ENCODE measurements around the gene ABTB1. TPM values are rescaled to one million over a fixed set of nuclear protein-coding genes. Genes with fewer than 3 reads are reported as not detected.
A peak's percentile ranks its signal among the peaks of the same experiment; 100 is the strongest.

Gene ABTB1
- 10 to 100 TPM; 15.4 to 19.0 TPM for polyA plus RNA-seq

DNA sequence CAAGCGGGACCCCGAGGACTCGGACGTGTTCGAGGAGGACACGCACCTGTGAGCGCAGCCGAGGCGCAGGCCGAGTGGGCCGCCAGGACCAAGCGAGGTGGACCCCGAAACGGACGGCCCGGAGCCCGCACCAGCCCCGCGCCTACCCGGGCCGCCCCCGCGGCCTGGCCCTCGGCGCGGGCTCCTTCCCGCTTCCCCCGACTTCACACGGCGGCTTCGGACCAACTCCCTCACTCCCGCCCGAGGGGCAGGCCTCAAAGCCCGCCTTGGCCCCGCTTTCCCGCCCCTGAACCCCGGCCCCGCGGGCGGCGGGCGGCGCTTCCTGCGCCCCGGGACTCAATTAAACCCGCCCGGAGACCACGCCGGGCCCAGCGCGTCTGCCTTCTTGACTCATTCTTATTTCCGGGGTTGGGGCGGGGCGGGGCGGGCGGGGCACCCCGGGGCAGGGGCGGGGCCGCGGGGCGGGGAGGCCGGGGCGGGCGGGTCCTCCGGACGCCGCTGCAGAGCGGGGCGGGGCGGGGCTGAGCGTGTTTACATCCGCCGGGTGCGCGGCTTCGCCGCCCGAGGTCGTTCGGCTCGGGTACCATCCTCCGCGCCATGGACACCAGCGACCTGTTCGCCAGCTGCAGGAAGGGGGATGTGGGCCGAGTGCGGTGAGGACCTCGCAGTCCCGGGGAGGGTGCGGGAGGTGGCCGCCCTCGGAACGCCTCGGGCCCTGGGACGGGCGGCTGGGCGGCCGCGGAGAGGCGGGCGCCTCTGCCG, at the start of gene ABTB1:
TSS of gene ABTB1 (plus strand) at position 524 of the 762 bp plus-strand sequence. CDS start at position 598, 74 bp downstream.
- H3K4me3 ChIP-seq (ENCODE audit: low read depth in 1 of 2, low read length in 2 of 2) = peak within 1 kb of the TSS; percentile 75 to 84
- H3K36me3 ChIP-seq (ENCODE audit: control insufficient read depth in 2 of 2, insufficient read depth in 2 of 2, low read length in 1 of 2) = peaks cover 0 to 14% of the 10 kb centered on the region in 2 donors
- peak within 1 kb of the TSS; percentile 73 to 85 for H3K27ac ChIP-seq (ENCODE audit: low read depth in 2 of 2, low read length in 1 of 2)
- no peaks in the 10 kb centered on the region for H3K27me3 ChIP-seq (ENCODE audit: control insufficient read depth in 1 of 2, insufficient read depth in 2 of 2, low read length in 2 of 2)
- peaks cover 0 to 18% of the 10 kb centered on the region in 2 donors for H3K4me1 ChIP-seq (ENCODE audit: control insufficient read depth in 2 of 2, insufficient read depth in 2 of 2, low read length in 1 of 2)
- 1% methylated on average over 58 to 102 of the region's 102 CpGs for WGBS, 2 donors
- no peaks in the 10 kb centered on the region for H3K9me3 ChIP-seq (ENCODE audit: control insufficient read depth in 2 of 2, insufficient read depth in 1 of 2, low read depth in 1 of 2, low read length in 1 of 2)

DNA sequence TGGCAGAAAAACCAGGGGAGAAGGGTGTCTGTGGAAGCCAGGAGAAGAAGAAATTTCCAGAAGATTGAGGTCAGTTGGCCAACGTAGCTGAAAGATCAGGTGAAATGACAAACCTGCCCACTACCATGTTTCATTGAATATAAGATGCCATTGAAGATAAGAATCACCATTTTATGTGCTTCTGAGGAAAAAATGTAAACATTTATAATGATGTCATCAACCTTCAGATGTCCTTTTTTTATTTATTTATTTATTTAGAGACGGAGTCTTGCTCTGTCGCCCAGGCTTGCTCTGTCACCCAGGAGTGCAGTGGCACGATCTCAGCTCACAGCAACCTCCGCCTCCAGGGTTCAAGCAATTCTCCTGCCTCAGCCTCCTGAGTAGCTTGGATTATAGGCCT, 48.7 kb upstream of the ABTB1 start:
- no peak overlapping the region for H3K27ac ChIP-seq (ENCODE audit: low read depth in 2 of 2, low read length in 1 of 2)
- 85 to 86% methylated on average over 5 of the region's 5 CpGs for WGBS, 2 donors
- H3K4me1 ChIP-seq (ENCODE audit: control insufficient read depth in 2 of 2, insufficient read depth in 2 of 2, low read length in 1 of 2) = no peaks in the 10 kb centered on the region
- H3K27me3 ChIP-seq (ENCODE audit: control insufficient read depth in 1 of 2, insufficient read depth in 2 of 2, low read length in 2 of 2) = no peaks in the 10 kb centered on the region
- peaks cover 8 to 18% of the 10 kb centered on the region in 2 donors for H3K36me3 ChIP-seq (ENCODE audit: control insufficient read depth in 2 of 2, insufficient read depth in 2 of 2, low read length in 1 of 2)
- no peaks in the 10 kb centered on the region for H3K9me3 ChIP-seq (ENCODE audit: control insufficient read depth in 2 of 2, insufficient read depth in 1 of 2, low read depth in 1 of 2, low read length in 1 of 2)
- no peak overlapping the region for H3K4me3 ChIP-seq (ENCODE audit: low read depth in 1 of 2, low read length in 2 of 2)

DNA sequence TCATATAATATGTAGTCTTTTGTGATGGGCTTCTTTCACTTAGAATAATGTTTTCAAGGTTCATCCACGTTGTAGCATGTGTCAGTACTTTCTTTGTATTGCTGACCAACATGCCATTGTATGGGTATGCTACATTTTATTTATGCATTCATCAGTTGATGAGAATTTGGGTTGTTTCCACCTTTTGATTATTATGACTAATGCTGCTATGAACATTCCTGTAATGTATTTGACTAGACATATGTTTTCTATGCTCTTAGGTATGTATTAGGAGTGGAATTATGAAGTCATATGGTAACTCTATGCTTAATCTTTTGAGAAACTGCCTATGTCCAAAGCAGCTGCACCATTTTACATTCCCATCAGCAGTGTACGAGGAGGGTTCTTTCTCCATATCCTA, 46.9 kb upstream of the ABTB1 start:
- Histone ChIP-seq H3K27me3 (ENCODE audit: control insufficient read depth in 1 of 2, insufficient read depth in 2 of 2, low read length in 2 of 2) (no peaks in the 10 kb centered on the region), H3K4me1 (ENCODE audit: control insufficient read depth in 2 of 2, insufficient read depth in 2 of 2, low read length in 1 of 2) (peaks cover 3 to 13% of the 10 kb centered on the region in 2 donors), H3K36me3 (ENCODE audit: control insufficient read depth in 2 of 2, insufficient read depth in 2 of 2, low read length in 1 of 2) (peaks cover under 1 to 12% of the 10 kb centered on the region in 2 donors), H3K9me3 (ENCODE audit: control insufficient read depth in 2 of 2, insufficient read depth in 1 of 2, low read depth in 1 of 2, low read length in 1 of 2) (no peaks in the 10 kb centered on the region), H3K27ac (ENCODE audit: low read depth in 2 of 2, low read length in 1 of 2) (no peak overlapping the region), H3K4me3 (ENCODE audit: low read depth in 1 of 2, low read length in 2 of 2) (no peak overlapping the region)
- 43 to 64% methylated on average over 2 of the region's 2 CpGs for WGBS, 2 donors

DNA sequence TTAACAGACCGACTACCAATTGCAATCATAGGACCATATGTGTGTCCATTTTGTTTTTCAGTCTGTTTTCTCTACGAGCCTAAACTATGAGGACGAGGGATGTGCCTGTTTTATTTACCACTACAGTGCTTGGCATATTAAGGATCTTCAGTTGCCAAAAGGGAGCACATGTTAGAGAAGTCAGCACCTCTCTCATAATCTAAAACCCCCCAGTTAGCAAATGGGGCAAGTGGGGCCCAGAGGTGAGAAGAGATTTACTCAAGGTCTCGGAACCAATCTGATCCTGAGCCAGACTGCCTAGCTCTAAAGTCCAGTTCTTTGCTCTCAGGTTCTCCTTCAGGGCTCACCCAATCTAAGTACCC, 44.3 kb upstream of the ABTB1 start:
- H3K9me3 ChIP-seq (ENCODE audit: control insufficient read depth in 2 of 2, insufficient read depth in 1 of 2, low read depth in 1 of 2, low read length in 1 of 2) = no peaks in the 10 kb centered on the region
- peaks cover 3 to 13% of the 10 kb centered on the region in 2 donors for H3K4me1 ChIP-seq (ENCODE audit: control insufficient read depth in 2 of 2, insufficient read depth in 2 of 2, low read length in 1 of 2)
- H3K36me3 ChIP-seq (ENCODE audit: control insufficient read depth in 2 of 2, insufficient read depth in 2 of 2, low read length in 1 of 2) = no peaks in the 10 kb centered on the region
- no peak overlapping the region for H3K27ac ChIP-seq (ENCODE audit: low read depth in 2 of 2, low read length in 1 of 2)
- H3K4me3 ChIP-seq (ENCODE audit: low read depth in 1 of 2, low read length in 2 of 2) = no peak overlapping the region
- 71 to 72% methylated on average over 4 of the region's 4 CpGs for WGBS, 2 donors
- no peaks in the 10 kb centered on the region for H3K27me3 ChIP-seq (ENCODE audit: control insufficient read depth in 1 of 2, insufficient read depth in 2 of 2, low read length in 2 of 2)

DNA sequence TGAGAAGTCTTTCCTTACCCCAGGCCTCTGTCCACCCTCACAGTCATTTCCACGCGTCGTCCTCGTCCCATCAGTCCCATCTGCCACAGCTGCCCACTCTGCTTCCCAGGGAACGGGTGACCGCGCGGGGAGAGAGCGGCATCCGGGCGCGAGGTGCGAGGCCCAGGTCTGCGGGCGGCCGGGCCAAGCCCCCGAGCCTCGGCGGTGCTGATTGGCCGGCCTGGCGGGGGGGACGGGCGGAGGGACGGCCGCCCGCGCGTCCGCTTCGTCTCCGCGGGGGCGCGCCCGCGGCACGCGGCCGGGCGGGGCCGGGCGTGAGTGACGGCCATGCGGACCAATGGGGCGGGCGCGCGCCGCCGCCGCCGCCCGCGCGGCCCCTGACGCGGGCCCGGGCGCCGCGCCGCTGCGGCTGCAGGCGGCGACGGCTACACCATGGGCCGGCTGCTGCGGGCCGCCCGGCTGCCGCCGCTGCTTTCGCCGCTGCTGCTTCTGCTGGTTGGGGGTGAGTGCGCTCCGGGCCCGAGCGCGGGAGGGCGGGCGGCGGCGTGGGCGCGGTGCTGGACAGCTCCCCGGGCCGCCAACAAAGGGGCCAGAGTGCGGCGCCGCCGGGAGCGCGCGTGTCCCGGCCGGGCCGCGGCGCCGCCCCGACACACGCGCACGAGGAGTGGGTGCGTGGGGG, 43.8 kb upstream of the ABTB1 start, which contains the start of gene PODXL2:
TSS of gene PODXL2 (plus strand) at position 398 of the 679 bp plus-strand sequence. CDS start at position 433, 35 bp downstream.
- no peaks in the 10 kb centered on the region for H3K9me3 ChIP-seq (ENCODE audit: control insufficient read depth in 2 of 2, insufficient read depth in 1 of 2, low read depth in 1 of 2, low read length in 1 of 2)
- H3K4me1 ChIP-seq (ENCODE audit: control insufficient read depth in 2 of 2, insufficient read depth in 2 of 2, low read length in 1 of 2) = peaks cover 3 to 13% of the 10 kb centered on the region in 2 donors
- H3K36me3 ChIP-seq (ENCODE audit: control insufficient read depth in 2 of 2, insufficient read depth in 2 of 2, low read length in 1 of 2) = no peaks in the 10 kb centered on the region
- peak within 1 kb of the TSS; percentile 43 to 45 for H3K4me3 ChIP-seq (ENCODE audit: low read depth in 1 of 2, low read length in 2 of 2)
- no peak within 1 kb of the TSS for H3K27ac ChIP-seq (ENCODE audit: low read depth in 2 of 2, low read length in 1 of 2)
- H3K27me3 ChIP-seq (ENCODE audit: control insufficient read depth in 1 of 2, insufficient read depth in 2 of 2, low read length in 2 of 2) = no peaks in the 10 kb centered on the region
- 10% methylated on average over 43 to 105 of the region's 105 CpGs for WGBS, 2 donors

DNA sequence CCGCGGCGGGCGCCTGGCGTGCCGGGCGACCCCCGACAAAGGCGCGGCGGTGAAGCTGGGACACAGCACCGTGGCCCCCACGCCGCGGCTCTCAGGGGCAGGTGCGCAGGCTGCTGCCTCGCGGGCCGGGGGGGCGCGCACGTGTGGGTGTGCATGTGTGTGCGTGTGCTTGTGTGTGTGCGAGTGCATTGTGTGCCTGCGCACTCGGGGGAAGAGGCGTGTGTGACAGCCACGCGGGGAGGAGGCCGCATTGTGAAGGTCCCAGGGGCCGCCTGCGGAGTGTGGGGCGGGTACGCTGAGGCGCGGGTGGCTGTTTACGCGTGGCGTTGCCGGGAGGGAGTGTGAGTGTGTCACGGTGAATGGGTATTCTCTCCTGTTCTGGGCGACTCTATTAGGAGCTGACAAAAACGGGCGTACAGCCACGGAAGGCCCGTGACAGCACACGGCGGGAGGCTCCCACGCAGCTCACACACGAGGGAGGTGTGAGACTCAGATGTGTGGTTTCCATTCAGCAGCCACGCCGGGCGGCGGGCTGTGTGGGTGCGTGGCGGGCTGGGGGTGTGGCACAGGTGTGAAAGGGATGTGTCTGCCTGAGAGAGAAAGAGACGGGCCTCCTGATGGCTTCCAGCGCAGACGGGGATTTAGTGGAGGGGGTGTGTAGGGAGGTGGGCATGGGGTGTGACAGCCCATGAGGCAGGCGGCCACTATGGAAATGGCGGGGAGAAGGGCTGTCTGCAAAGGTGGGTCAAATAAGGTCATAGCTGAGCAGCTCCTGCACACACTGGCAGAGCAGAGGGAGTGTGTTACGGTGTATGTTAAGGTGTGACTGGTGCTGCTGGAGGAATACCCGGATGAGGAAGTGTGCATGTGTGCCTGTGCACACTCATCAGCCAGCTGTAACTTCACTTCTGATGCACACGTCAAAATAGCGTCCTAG, 43.0 kb upstream of the ABTB1 start:
- Histone ChIP-seq H3K9me3 (ENCODE audit: control insufficient read depth in 2 of 2, insufficient read depth in 1 of 2, low read depth in 1 of 2, low read length in 1 of 2) (no peaks in the 10 kb centered on the region), H3K27ac (ENCODE audit: low read depth in 2 of 2, low read length in 1 of 2) (no peak overlapping the region), H3K4me3 (ENCODE audit: low read depth in 1 of 2, low read length in 2 of 2) (peak overlapping the region; percentile 43 to 45), H3K27me3 (ENCODE audit: control insufficient read depth in 1 of 2, insufficient read depth in 2 of 2, low read length in 2 of 2) (no peaks in the 10 kb centered on the region), H3K4me1 (ENCODE audit: control insufficient read depth in 2 of 2, insufficient read depth in 2 of 2, low read length in 1 of 2) (peaks cover 3 to 13% of the 10 kb centered on the region in 2 donors), H3K36me3 (ENCODE audit: control insufficient read depth in 2 of 2, insufficient read depth in 2 of 2, low read length in 1 of 2) (no peaks in the 10 kb centered on the region)
- 11 to 12% methylated on average over 64 to 65 of the region's 65 CpGs for WGBS, 2 donors

DNA sequence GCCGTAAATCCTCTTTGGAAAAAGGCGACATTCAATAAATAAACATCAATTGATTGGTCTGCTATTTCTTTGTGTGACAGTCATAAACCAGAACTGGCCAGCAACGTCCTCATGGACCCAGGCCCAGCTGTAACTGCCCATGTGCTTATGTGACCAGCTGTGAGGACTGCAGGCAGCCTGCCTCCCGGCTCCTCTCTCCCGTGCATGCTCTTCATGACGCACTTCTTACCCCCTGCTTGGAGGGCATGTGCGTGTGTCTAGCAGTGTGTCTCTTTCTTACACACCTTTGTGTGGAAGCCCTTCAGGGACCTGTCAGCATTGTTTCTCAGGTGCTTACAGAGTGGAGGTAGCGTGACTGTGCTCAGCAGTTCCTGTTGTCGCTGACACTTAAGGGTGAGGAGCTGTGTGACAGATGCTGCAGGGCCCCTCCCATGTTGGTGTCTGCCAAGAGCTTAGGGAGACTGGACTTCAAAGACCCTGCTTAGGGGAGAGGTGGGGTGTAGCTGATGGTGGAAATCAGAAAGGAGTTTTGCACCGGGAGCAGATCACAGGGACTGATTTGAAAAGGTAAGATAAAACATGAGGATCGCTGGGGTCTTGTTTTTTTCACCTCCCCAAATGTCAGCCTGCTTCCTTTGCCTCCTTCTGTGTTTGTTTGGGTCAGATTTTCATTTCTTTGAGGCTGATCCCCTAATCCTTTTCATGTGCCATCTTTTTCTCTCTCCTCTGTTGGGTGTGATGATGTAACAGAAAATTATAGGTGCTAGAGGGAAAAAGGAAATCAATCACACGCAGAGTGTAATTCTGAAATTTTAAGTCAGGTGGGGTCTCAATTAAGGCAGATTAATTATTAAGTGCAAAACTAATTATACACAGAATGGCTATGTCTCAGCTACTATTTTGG, 41.7 kb upstream of the ABTB1 start:
- Histone ChIP-seq H3K27me3 (ENCODE audit: control insufficient read depth in 1 of 2, insufficient read depth in 2 of 2, low read length in 2 of 2) (no peaks in the 10 kb centered on the region), H3K36me3 (ENCODE audit: control insufficient read depth in 2 of 2, insufficient read depth in 2 of 2, low read length in 1 of 2) (no peaks in the 10 kb centered on the region), H3K27ac (ENCODE audit: low read depth in 2 of 2, low read length in 1 of 2) (no peak overlapping the region), H3K4me3 (ENCODE audit: low read depth in 1 of 2, low read length in 2 of 2) (no peak overlapping the region), H3K4me1 (ENCODE audit: control insufficient read depth in 2 of 2, insufficient read depth in 2 of 2, low read length in 1 of 2) (peaks cover 3 to 13% of the 10 kb centered on the region in 2 donors), H3K9me3 (ENCODE audit: control insufficient read depth in 2 of 2, insufficient read depth in 1 of 2, low read depth in 1 of 2, low read length in 1 of 2) (no peaks in the 10 kb centered on the region)
- WGBS, 2 donors = 87 to 90% methylated on average over 12 of the region's 12 CpGs

DNA sequence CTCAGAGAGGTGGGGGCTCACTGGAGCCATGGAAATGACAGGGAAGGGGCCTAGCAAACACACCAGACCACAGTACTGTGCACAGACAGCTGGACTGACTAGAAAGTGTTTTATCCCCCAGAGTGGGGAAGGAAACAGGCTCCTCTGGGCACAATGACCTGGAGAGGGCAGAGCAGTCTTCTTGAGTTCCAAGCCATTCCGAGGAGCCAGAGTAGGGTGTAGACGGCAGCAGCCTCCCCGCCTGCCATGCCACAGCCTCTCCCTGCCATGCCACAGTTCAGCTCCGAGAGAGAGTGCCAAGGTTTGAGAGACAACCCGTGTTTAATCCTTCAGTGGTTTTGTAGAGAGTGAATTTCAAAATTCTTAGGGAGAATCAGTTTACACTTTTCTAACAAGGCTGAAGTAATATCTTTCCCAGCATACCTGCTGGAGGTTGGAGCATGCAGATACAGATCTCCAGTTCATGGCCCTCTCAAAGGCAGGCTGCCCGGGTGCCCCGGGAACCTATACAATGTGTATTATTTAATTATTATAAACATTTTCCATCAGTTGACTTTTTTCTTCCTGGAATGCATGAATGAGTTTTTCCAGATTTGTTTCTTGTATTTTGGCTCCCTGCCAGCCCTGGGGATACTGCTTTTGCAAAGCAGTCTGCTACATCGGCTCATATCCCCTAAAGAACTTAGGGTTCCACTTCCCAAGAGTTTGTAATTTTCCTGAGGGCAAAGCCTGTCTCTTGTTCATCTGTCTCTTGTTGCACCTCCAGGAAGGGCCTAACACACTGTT, 40.5 kb upstream of the ABTB1 start:
- H3K27me3 ChIP-seq (ENCODE audit: control insufficient read depth in 1 of 2, insufficient read depth in 2 of 2, low read length in 2 of 2) = no peaks in the 10 kb centered on the region
- no peaks in the 10 kb centered on the region for H3K36me3 ChIP-seq (ENCODE audit: control insufficient read depth in 2 of 2, insufficient read depth in 2 of 2, low read length in 1 of 2)
- WGBS, 2 donors = 68 to 73% methylated on average over 8 of the region's 8 CpGs
- H3K9me3 ChIP-seq (ENCODE audit: control insufficient read depth in 2 of 2, insufficient read depth in 1 of 2, low read depth in 1 of 2, low read length in 1 of 2) = no peaks in the 10 kb centered on the region
- H3K4me3 ChIP-seq (ENCODE audit: low read depth in 1 of 2, low read length in 2 of 2) = no peak overlapping the region
- no peak overlapping the region for H3K27ac ChIP-seq (ENCODE audit: low read depth in 2 of 2, low read length in 1 of 2)
- peaks cover 3 to 13% of the 10 kb centered on the region in 2 donors for H3K4me1 ChIP-seq (ENCODE audit: control insufficient read depth in 2 of 2, insufficient read depth in 2 of 2, low read length in 1 of 2)
